Loucy (cell line): Measurements from ENCODE around the gene BAX.

ENCODE experiments used
- EZH2phosphoT487 ChIP-seq: fragments of 200-600 bp; IDR thresholded peaks from 2 replicates; pipeline ENCODE4 v1.6.1; 2018; ENCODE audit warnings: antibody characterized with exemption, mild to moderate bottlenecking, moderate library complexity, borderline replicate concordance
- TF ChIP-seq, protein P1 (sequence below): fragments of 200-600 bp; sonication (generic); conservative IDR thresholded peaks from 2 replicates; pipeline ENCODE4 v1.5.1; 2014; ENCODE audit warnings: mild to moderate bottlenecking, antibody characterized with exemption, low read length

DNA sequence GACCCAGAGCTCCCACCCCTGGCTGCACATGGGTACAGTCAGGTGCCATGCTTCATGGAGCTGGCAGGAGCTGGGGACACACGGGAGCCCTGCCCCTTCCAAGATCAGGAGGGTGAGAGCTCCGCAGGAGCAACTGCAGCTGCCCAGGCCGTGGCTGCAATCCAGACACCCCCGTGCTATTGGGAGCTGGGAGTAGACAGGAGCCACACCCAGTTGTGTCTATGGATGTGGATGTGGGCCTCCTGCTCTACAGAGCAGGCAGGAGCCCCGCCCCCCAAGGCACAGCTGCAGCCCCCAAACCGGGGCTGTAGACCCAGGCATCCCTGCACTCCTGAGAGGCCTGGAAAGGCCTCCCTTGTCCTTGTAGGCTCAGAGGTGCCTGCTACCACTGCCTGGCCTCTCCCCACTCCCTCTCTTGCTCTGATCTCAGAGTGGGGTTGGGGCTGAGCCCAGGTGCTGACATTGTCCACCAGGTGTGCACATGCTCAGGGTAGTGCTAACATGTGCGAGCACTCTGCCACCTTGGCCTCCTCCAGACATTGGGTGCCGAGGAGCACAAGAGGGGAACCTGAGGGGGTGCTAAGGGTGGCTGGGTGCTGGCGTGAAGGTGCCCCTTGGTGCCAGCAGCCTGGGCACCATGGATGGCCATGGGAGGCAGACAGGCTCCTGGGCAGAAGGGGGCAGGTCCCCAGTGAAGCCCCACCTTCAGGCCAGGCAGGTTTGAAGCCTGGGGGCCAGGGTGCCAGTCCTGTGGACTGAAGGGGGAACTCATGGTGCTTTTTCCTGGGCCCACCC is 8.0 kb upstream of the BAX start:
- no peak for TF ChIP-seq EZH2phosphoT487
- TF ChIP-seq, protein P1, sequence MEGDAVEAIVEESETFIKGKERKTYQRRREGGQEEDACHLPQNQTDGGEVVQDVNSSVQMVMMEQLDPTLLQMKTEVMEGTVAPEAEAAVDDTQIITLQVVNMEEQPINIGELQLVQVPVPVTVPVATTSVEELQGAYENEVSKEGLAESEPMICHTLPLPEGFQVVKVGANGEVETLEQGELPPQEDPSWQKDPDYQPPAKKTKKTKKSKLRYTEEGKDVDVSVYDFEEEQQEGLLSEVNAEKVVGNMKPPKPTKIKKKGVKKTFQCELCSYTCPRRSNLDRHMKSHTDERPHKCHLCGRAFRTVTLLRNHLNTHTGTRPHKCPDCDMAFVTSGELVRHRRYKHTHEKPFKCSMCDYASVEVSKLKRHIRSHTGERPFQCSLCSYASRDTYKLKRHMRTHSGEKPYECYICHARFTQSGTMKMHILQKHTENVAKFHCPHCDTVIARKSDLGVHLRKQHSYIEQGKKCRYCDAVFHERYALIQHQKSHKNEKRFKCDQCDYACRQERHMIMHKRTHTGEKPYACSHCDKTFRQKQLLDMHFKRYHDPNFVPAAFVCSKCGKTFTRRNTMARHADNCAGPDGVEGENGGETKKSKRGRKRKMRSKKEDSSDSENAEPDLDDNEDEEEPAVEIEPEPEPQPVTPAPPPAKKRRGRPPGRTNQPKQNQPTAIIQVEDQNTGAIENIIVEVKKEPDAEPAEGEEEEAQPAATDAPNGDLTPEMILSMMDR: no peak
